LHCN-M2 (cell line): Measurements from ENCODE around the gene CYBB. TPM values are rescaled to one million over a fixed set of nuclear protein-coding genes. Genes with fewer than 3 reads are reported as not detected.
A peak's percentile ranks its signal among the peaks of the same experiment; 100 is the strongest.
"Not testable (repeated sequence)": the region's sequence is repeated elsewhere in the genome, so short reads cannot be mapped to it uniquely, and the experiment has no call there.

ENCODE experiments used
- DNase-seq: peaks from one replicate; pipeline ENCODE4 v3.0.0-alpha.2; 2012; ENCODE audit warnings: low read depth
- polyA plus RNA-seq: library from polyadenylated mRNA; unstranded; fragments of >200 nt; gene quantifications from one replicate; pipeline ENCODE4 v1.2.1, GENCODE V29; 2012; ENCODE audit warnings: missing spikeins
- total RNA-seq: library from RNA; depleted of rRNA; stranded (reverse); fragments of >200 nt; gene quantifications from 2 replicates; pipeline ENCODE4 v1.2.3, GENCODE V29; 2014; rRNA removed

CYBB gene
- total RNA-seq = under 0.01 TPM in 1 of 2 replicates, not detected in the other
- polyA plus RNA-seq = not detected

DNA sequence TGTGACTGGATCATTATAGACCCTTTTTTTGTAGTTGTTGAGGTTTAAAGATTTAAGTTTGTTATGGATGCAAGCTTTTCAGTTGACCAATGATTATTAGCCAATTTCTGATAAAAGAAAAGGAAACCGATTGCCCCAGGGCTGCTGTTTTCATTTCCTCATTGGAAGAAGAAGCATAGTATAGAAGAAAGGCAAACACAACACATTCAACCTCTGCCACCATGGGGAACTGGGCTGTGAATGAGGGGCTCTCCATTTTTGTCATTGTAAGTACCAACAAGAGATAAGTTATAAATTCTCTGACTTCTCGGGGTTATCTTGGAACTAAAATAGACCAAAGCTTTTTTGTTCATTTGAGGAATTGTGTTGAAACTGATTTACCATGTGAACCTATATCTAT lies at the start of gene CYBB:
Gene CYBB, plus strand, starts transcription at position 203 of the 400 bp plus-strand sequence. Its CDS starts 19 bp downstream, at position 222.
- no peak for DNase-seq

GRCh38 chrX:37745354-37745753 lies 34.5 kb upstream of the CYBB start:
- peak; percentile 36 for DNase-seq

GRCh38 chrX:37745835-37746217 lies 34.0 kb upstream of the CYBB start:
- DNase-seq = no peak

DNA sequence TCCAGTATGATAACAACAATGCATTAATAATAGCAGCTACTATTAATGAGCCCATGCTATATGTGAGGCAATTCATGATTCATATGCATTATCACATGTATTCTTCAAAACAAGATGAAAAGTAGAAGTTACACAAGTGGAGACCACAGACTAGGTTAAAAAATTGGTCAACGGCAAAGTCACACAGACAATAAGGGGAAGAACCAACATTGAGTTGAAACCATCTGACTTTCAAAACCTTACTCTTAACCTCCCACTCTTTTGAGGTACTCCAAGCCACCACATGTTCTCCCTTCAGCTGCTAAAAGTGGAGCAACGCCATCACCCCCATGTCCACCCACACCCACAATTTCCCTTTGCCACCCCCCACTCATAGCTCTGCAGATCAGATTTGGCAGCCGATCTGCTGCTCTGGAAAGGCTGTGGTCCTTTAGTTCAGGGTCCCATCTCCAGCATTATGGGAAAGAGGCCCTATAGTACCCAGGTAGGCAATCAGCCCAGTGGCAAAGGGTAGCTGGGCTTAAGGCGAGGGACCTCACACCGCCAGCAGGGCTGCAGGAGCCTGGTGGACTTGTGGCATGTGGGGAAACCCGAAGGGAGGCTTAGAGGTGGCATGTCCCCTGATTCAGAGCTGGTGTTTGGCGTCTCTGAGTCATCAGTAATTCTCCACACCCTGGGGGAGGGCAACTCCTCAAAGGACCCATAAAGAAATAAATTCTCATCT lies 33.5 kb upstream of the CYBB start:
- DNase-seq = peak; percentile 1

- no peak for DNase-seq
These were observed 32.9 kb upstream of the CYBB start for GRCh38 chrX:37746951-37747350.

DNA sequence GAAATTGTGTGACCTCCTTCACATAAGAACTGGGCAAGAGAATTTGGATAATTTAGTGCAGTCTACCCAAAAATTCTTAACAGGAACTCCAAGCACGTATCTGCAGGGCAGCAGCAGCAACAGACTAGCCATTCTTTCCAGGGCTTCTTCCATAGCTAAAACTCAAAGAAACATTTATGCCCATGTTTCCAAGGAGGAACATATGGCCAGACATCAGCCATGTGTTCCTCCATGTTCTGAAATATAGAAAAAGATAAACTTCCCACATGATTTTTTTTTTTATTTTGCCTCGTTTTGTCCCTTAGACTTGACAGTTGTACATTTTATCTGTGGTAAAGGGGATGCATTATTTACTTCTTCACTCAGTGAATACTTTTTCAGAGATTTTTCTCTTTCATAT lies 27.6 kb upstream of the CYBB start:
- DNase-seq = no peak

DNA sequence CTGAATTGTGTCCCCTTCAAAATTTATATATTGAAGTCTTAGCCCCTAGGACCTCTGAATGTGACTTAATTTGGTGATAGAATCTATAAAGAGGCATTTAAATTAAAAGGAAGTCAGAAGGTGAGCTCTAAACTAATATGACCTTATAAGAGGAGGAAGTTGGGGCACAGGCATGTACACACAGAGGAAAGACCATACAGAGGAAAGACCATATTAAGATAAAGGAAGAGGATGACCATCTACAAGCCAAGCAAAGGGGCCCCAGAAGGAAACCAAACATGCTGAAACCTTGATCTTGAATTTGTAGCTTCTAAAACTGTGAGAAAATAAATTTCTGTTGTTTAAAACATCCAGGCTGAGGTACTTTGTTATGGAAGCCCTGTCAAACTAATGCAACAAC lies 26.9 kb upstream of the CYBB start:
- no peak for DNase-seq

GRCh38 chrX:37753384-37753783 lies 26.5 kb upstream of the CYBB start:
- DNase-seq = no peak

DNA sequence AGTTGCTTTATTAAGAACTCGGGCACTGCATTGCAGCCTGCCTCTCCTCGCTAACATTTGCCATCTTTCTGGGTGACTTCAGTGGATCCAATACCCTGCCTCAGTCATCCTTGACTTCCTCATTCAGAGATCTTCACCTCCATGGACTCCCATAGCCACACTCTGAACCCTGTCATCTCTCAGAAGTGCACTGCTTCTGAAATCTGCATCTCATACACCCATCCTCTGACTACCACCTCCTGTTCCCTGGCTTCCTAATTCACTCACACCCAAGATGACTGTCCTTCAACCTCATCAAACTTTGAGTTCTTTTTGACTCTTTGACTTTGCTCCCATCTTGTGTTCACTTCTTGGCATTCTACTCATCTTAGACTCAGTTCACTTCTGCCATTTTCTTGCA lies 25.3 kb upstream of the CYBB start:
- no peak for DNase-seq

DNA sequence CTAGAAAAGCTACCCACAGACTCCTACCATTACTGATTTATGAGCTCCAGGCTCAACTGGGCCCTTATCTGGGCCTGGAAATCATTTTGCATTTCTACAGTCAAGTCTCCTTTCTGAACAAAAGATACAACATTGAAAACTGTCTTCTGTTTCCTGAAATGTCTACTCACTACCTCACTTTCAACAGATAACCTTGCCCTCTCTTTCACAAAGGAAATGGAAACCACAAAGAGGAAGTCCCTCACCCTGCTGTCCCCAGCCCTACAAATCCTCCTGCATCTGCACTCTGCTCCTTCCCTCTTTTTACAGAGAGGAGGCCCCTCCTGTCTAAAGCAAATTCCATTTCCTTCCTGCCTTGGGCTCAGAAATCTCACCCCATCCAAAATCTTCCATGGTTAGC lies 24.8 kb upstream of the CYBB start:
- DNase-seq = no peak

DNA sequence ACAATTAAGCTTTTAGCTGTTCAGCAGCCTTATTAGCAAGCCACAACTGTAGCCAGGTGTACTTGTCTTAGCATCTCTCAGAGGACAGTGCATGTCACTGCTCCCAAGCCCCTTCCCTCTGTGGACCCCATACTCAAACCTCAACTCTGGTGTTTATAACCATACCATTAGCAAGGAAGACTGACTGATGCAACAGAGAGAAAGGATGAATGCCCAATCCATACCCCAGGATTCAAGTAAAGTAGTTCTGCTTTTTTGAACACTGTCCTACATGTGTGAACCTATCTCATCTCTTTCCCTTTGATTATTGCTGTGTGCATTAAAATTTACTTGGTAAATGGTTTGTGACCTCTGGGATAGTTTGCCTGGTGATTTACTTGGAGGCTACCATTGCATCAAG lies 22.8 kb upstream of the CYBB start:
- DNase-seq = no peak

DNA sequence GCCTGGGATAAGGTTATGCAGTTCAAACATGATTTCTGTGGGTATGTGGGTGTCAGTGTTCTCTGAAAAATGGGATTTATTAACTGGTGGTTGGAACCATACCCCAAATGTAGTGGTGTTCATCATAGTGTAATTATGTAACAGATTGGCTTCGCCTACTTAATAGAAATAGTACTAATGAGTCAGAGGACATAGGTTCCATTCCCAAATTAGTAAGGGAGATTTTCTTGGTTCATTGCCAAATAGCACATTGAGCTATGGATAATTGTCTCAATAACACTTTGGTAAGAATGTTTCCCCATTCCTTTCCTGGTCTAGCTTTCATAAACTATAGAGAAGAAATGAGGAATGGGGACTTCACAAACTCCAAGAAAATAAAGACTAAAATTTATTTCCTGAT lies 20.5 kb upstream of the CYBB start:
- no peak for DNase-seq

DNA sequence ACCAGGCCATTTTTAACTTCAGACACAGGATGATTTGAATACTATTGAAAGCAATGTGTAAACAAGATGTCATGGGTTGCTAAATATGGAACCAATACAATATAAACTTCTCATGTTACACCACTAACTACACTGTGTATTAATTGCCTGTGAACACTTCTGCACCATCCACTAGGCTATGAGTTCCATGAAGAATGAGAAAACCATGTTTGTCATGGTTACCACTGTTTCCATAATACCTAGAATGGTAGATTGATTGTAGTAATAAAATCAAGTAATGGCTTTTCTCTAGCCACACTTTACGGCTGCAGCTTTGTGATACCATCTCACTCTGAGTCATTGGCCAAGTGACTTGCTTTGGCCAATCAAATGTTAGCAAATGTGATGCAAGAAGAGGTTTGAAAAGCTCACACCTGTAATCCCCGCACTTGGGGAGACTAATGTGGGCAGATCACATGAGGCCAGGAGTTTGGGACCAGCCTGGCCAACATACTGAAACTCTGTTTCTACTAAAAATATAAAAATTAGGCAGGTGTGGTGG lies 19.9 kb upstream of the CYBB start:
- no peak for DNase-seq

- DNase-seq = no peak
These were observed 16.5 kb upstream of the CYBB start for GRCh38 chrX:37763400-37763799.

- DNase-seq = peak; percentile 12
These were observed 14.4 kb upstream of the CYBB start for GRCh38 chrX:37765507-37765906.

DNA sequence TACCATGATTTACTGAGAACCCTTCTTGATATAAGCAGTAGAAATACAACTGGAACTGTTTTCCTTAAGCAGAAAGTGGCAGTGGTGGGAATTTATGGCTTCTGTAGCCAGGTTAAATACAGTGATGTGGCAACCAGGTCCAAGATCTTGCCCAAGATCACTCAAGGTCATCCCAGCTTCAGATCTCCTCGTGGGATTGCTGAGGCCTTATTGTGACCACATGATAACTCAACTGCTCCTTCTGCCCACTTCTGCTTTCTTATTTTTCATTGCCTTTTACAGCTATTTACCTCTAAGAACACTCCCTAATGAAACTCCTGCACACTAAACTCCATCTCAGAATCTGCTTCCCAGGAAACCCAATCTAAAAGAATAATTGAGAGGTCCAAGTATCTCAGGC lies 12.4 kb upstream of the CYBB start:
- no peak for DNase-seq

- not testable (repeated sequence) for DNase-seq
These were observed 11.0 kb upstream of the CYBB start for GRCh38 chrX:37768866-37769265.

DNA sequence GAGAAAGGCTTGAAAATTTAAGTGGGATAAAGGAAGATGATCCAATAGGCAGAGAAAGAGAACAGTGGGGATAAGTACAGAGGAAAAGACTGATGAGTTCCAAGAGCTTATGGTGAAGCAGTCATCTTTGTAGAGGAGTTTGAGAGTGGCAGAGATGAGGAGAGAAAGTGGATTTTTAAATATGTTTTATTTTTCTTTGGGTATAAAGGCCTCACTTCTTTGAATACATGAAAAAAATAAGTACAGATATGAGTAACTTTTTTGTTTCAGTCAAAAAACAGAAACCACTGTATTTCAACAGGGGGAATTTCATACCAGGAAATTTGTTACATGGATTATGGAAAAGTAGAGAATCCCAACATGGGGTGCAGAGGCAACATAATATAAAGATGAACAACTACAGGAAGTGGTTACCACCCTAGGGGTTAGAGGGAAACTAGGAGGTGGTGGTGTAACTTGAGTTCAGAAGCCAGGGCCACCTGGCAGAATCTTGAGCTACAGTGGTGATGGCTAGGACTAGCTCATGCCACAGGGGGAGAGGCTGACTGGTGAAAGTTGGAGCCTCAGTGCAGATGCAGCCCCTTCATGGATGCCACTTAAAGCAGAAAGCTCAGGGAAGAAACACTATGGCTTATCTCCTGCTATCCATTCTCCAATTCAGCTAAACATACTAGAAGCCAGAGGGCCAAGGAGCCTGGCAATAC lies 3.4 kb upstream of the CYBB start:
- DNase-seq = no peak

- DNase-seq = no peak
These were observed 2.9 kb upstream of the CYBB start for GRCh38 chrX:37776987-37777325.

DNA sequence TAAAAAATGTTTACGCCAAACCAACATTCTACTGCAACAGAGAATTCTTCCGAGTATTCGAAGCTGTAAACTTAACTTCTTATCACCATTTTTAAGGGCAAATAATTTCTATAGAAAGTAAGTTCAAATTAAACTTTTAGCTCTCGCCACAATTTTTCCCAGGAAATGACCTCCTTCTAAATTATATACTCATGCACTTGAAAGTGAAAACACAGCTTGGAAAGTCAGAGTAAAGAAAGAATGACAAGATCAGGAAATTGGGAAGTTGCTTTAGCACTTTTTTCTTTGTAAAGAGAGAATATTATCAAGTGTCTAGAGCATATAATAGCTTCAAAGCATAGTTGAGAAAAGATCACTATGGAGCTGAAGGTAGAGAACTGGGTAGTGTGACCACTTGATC lies 1.2 kb downstream of the CYBB start:
- no peak for DNase-seq

DNA sequence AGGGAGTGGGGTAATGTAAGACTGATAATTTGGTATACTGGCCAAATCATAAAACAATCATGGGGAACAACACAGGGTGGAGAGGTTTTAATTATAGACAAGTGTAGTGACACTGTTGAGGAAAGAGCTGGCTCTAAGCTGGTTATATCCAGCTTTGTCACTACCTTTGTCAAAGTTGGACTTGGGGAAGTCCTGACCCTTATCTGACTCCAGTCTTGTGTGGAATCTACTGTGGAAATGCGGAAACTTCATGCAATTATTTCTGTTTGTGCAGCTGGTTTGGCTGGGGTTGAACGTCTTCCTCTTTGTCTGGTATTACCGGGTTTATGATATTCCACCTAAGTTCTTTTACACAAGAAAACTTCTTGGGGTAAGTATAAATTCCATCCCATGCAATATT lies 2.0 kb downstream of the CYBB start:
- no peak for DNase-seq

- DNase-seq = no peak
These were observed 2.5 kb downstream of the CYBB start for GRCh38 chrX:37782359-37782758.

- no peak for DNase-seq
These were observed 3.4 kb downstream of the CYBB start for GRCh38 chrX:37783305-37783704.
